GM18951 (cell line): ENCODE measurements around the gene TSHZ2.
"Not testable (repeated sequence)": the region's sequence is repeated elsewhere in the genome, so short reads cannot be mapped to it uniquely, and the experiment has no call there.

Source experiments
- POLR2A ChIP-seq: IDR thresholded peaks from 4 replicates; pipeline ENCODE4 v1.6.1; 2011; ENCODE audit warnings: mild to moderate bottlenecking; ENCODE audit not compliant: insufficient read length, insufficient read depth; ENCODE audit errors: extremely low read depth
- in situ Hi-C: fragments of 300-500 bp; cut with MboI; formaldehyde crosslinking; loops from one replicate; pipeline ENCODE4 v1.12.0; 2022; ENCODE audit warnings: low sequenced_read_pairs, mixed read lengths, inconsistent platforms; ENCODE audit not compliant: unreplicated experiment

TSHZ2 gene

DNA sequence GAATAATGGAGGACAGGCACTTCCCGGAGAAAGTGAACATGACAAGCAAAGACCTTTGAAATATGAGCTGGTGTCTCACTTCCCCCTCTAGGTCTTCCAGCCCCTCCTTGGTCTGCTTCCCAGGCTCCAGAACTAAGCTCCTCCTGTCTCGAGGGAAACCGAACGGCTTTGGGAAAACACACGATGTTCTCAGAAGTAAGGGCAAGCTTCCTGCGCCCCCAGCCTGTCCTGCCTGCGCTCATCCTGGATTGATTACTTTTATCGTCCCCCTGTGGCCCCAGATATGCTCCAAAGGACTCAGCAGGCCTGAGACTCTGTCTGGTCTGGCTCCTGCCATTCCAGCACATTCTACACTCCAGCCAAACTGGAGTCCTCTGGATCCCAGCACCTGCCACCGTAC lies 538.1 kb downstream of the TSHZ2 start:
- TF ChIP-seq POLR2A, result no peak
- in situ Hi-C loops, result no loop called here

- in situ Hi-C loops, result no loop called here
- TF ChIP-seq POLR2A, result no peak
These were observed 538.5 kb downstream of the TSHZ2 start for GRCh38 chr20:53510704-53511103.

- no peak for TF ChIP-seq POLR2A
- in situ Hi-C loops, result no loop called here
These were observed 539.9 kb downstream of the TSHZ2 start for GRCh38 chr20:53512076-53512475.

- in situ Hi-C loops, result no loop called here
- TF ChIP-seq POLR2A, result no peak
These were observed 541.0 kb downstream of the TSHZ2 start for GRCh38 chr20:53513168-53513488.

GRCh38 chr20:53513489-53514298 lies 541.5 kb downstream of the TSHZ2 start:
- in situ Hi-C loops, result no loop called here
- no peak for TF ChIP-seq POLR2A

GRCh38 chr20:53515749-53516148 lies 543.6 kb downstream of the TSHZ2 start:
- in situ Hi-C loops, result loop anchor here (5.0 kb wide), 1 partner anchor 53 kb away; no protein-coding TSS in a partner anchor
- TF ChIP-seq POLR2A, result no peak

GRCh38 chr20:53517146-53517545 lies 545.0 kb downstream of the TSHZ2 start:
- in situ Hi-C loops, result loop anchor here (5.0 kb wide), 1 partner anchor 55 kb away; no protein-coding TSS in a partner anchor
- no peak for TF ChIP-seq POLR2A

DNA sequence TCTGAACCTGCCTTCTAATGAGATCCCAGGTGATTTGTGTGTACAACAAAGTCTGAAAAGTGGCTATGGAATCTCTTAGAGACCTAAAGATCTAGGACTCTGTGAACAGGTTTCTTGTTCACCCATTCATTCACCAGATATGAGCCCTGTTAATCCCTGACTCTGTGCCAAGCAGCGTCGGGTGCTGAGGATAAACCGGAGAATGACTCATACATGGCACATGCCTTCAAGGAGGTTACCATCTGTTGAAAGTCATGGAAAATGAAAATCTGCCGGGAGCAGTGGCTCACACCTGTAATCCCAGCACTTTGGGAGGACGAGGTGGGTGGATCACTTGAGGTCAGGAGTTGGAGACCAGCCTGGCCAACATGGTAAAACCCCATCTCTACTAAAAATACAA lies 549.3 kb downstream of the TSHZ2 start:
- in situ Hi-C loops, result not testable (repeated sequence)

DNA sequence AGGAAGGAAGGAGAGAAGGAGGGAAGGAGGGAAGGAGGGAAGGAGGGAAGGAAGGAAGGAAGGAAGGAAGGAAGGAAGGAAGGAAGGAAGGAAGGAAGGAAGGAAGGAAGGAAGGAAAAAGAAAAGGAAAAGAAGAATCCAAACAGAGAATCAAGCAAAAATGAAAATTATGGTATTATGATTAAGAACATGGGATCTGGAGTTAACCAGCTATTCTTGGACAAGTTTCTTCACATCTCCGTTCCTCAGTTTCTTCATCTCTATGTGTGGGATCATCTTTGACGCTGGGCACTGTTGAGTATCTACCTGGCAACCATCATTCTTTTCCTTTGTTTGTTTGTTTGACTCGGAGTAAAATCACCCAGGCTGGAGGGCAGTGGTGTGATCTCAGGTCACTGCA lies 549.9 kb downstream of the TSHZ2 start:
- TF ChIP-seq POLR2A, result no peak
- in situ Hi-C loops, result no loop called here

DNA sequence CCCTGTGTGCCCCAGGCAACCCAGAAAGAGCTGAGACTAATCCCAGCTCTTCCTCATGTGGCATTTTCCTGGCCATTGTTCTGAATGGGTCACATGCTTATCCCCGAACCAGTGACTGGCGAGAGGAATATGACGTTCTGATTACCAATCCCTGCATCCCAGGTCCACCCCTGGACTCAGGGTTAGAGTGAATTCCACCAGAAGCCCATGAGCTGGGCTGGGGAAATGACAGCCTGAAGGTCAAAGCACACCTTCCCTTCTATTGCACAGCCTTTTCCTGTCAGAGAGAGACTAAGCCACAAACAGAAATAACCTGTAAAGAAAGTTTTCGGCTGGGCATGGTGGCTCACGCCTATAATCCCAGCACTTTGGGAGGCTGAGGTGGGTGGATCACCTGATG lies 550.5 kb downstream of the TSHZ2 start:
- TF ChIP-seq POLR2A, result no peak
- in situ Hi-C loops, result no loop called here

GRCh38 chr20:53523615-53524014 lies 551.5 kb downstream of the TSHZ2 start:
- in situ Hi-C loops, result not testable (repeated sequence)

- in situ Hi-C loops, result no loop called here
- TF ChIP-seq POLR2A, result no peak
These were observed 552.6 kb downstream of the TSHZ2 start for GRCh38 chr20:53524589-53525312.

DNA sequence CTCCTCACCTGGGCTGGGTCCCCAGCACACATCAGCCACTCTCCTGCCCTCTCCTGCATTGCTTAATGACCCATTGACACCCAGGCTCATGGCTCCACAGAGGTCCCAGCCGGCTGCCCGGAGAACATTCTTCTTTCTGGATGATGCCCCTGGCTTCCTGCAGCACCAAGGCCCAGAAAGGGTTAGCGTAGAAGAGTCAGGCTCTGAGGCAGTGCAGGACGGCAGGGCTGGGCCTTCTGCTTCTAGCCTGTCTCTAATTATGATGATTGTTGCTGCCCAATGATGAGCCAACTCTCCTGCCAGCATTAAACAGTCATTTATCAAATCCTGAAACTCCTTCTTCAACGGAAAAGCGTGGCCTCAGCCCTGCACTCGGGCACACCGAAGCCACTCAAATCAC lies 555.0 kb downstream of the TSHZ2 start:
- TF ChIP-seq POLR2A, result no peak
- in situ Hi-C loops, result no loop called here

- TF ChIP-seq POLR2A, result no peak
- in situ Hi-C loops, result no loop called here
These were observed 557.5 kb downstream of the TSHZ2 start for GRCh38 chr20:53529658-53530057.

GRCh38 chr20:53530440-53530839 lies 558.3 kb downstream of the TSHZ2 start:
- in situ Hi-C loops, result no loop called here
- TF ChIP-seq POLR2A, result no peak

- in situ Hi-C loops, result not testable (repeated sequence)
These were observed 560.6 kb downstream of the TSHZ2 start for GRCh38 chr20:53532654-53533312.
